DMS53 treated with DMSO at 0.1 percent for 48 hours (cell line): ENCODE results near the gene ASAP3.
"Not testable (repeated sequence)": the region's sequence is repeated elsewhere in the genome, so short reads cannot be mapped to it uniquely, and the experiment has no call there.

ENCODE experiments used
- DNase-seq: peaks from one replicate; lab custom pipeline; 2025; ENCODE audit not compliant: unreplicated experiment; lab: John Stamatoyannopoulos, UW

Gene ASAP3

DNA sequence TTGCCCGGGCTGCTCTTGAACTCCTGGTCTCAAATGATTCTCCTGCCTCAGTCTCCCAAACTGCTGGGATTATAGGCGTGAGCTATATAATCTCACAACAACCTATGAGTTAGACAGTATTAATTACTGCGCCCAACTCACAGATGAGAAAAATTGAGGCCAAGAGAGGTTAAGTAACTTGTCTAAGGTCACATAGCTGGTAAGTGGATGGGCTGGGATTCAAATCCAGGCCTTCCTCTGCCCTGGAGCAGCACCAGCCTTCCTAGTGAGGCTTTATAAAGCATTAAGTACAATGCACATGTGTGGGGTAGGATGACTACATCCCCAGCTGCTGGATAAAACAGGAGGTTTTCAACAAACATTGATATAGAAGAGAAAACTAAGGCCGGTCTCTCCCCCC, 31.9 kb upstream of the ASAP3 start:
- DNase-seq, result no peak

DNA sequence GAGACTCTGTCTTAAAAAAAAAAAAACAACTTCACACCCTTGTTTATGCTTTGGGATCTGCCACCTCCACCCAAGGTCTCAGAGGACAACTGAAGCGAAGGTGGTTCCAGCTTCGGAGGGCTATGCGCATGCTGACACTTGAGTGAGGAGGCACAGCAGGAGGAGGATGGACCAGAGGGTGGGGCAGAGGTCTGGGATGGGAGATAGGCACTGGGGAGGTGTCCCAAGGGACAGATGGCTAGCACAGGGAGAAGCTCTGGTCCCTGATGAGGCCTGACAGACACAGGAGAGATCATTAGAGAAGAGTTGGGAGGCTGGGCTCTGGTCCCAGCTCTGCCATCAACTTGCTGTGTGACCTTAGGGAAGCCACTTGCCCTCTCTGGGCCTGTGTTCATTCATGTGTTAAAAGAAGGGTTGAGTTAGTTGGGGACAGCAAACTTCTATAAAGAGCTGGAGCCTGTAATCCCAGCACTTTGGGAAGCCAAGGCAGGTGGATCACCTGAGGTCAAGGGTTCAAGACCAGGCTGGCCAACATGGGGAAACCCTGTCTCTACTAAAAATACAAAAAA, 30.2 kb upstream of the ASAP3 start:
- DNase-seq, result no peak

DNA sequence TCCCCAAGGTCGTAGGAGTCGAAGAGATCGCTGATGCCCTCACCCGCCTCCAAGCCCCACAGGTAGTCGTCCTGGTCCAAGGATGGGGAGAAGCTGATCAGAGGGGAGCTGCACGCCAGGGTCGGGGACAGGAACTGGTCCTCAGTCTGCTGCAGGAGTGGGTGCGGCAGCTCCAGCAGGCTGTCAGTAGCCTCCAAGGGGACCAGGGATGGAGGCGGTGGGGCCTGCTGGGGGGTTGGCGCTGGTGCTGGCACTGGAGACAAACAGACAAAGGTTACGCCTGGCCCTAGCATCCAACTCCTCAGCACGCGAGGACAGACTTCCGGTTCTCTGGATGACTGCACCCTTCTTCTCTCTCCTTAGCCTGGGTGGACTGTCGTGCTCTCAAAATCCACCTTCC, 25.9 kb upstream of the ASAP3 start:
- DNase-seq, result no peak

DNA sequence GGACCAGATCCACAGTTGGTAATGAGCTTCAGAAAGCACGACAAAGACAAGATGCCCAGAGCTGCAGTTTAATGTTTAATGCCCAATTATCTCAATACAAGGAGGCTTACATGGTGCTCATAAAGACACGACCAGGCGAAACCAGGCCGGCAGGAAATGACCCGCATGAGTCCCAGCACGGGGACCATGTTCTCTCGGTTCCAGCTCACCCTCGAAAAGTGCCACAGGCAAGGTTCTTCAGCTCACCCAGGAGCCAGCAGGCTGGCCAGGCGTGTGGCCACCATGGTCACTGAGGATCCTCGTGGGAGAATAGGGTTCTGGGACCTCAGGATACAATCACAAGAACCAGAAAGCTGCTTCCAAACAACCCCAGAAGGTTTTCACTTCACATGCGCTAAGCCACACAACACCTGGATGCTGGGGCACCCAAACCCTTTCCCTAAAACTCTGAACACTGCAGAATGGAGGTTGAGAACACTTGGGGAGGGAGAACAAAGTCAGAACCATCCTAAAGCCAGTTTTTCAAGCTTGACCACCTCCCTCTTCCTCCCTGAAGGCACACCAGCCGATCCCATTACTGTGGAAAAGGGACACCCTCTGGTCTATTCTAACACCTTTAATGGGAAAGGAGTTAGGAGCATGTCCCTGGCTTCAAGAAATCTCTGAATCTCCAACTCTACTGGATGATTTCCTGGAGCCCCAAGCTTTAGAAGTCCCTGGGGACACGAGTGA, 22.6 kb upstream of the ASAP3 start:
- no peak for DNase-seq

DNA sequence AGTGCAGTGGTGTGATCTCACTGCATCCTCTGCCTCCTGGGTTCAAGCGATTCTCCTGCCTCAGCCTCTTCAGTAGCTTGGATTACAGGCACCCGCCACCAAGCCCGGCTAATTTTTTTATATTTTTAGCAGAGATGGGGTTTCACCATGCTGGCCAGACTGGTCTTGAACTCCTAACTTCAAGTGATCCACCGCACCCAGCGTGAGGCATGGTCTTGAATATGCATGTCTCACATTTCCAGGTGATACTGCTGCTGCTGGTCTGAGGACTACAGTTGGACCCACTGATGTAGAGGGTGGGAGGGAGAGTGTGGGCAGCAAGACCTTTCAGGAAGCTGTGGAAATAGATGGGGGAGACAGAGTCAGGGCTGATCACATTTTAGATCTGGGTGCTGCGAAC, 21.9 kb upstream of the ASAP3 start:
- no peak for DNase-seq

DNA sequence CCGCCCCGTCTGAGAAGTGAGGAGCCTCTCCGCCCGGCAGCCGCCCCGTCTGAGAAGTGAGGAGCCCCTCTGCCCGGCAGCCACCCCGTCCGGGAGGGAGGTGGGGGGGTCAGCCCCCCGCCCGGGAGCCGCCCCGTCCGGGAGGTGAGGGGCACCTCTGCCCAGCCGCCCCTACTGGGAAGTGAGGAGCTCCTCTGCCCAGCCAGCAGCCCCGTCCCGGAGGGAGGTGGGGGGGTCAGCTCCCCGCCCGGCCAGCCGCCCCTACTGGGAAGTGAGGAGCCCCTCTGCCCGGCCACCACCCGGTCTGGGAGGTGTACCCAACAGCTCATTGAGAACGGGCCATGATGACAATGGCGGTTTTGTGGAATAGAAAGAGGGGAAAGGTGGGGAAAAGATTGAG, 20.2 kb upstream of the ASAP3 start:
- DNase-seq, result not testable (repeated sequence)

DNA sequence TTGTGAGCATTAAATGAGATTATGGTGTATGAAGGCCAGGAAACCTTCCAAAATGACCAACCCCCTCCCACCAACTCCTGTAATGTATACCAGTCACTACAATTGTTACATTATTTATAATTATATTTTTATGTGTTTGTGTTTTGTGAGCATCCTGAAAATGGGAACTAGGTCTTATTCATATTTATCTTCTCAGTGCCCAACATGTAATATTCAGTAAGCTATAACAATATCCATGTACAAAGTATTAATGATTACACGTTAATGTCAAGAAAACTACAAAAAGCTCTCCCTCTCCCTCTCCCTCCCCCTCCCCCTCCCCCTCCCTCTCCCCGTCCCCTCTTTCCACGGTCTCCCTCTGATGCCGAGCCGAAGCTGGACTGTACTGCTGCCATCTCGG, 19.0 kb upstream of the ASAP3 start:
- DNase-seq, result no peak

DNA sequence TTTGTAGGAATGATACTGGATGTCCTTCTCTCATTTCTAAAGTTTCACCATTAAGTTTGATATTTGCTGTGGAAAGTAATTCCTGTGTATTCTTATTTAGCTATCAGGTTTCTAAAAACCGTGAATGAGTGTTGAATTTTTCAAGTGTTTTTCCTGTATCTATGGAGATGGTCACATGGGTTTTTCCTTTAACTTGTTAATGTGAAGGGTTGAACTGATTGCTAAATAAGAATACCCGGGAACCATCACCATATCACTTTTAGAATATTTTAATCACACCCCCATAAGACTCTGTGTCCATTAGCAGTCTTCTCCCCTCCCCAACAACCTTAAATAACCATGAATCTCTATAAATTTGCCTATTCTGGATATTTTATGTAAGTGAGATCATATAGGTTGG, 16.5 kb upstream of the ASAP3 start:
- DNase-seq, result peak; percentile 12

DNA sequence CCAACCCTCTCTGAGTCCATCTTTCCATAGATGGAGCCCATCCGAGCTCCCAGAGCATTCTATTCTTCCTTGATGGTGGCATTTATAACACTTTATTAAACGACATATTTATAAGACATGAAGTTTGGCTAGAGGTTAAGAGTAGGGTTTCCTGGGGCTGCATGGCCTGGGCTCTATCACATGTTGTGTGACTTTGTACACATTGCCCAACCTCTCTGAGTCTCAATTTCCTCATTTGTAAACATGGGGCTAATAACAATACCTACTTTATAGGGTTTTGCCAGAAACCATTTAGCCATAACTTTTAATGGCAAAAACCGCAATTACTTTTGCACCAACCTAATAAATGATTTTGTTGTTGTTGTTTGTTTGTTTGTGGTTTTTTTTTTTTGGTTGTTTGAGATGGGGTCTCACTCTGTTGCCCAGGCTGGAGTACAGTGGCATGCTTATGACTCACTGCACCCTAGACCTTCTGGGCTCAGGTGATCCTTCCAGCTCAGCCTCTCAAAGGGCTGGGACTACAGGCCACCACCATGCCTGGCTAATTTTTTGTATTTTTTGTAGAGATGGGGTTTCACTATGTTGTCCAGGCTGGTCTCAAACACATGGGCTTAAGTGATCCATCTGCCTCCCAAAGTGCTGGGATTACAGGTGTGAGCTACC, 13.9 kb upstream of the ASAP3 start:
- no peak for DNase-seq

DNA sequence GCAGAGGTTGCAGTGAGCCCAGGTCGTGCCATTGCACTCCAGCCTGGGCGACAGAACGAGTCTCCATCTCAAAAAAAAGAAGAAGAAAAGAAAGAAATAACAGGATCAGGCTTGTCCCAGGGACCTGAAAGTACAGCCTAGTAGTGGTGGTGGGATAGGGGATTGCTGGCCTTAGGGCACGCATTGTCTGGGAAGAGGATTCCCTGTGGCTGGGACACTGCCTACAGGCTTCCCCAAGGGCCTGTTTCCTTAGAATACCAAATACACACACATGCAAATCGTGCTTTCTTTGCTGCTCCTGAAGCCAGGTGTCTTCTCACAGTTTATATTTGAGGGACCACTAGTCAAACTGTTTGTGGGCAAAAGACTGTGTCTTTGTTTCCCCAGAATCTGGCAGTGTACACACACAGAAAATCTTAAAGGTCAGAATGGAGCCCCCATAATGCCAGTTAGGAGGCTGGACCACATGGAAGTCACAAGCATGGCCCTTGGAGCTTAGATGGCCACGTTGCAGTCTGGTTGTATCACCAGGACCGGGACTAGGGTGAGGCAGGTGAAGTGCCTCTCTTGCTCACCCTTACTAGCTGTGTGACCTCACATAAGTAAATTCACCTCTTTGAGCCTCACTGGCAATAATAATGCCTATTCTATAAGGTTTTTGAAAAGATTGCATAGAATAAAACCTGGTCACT, 12.7 kb upstream of the ASAP3 start:
- no peak for DNase-seq

DNA sequence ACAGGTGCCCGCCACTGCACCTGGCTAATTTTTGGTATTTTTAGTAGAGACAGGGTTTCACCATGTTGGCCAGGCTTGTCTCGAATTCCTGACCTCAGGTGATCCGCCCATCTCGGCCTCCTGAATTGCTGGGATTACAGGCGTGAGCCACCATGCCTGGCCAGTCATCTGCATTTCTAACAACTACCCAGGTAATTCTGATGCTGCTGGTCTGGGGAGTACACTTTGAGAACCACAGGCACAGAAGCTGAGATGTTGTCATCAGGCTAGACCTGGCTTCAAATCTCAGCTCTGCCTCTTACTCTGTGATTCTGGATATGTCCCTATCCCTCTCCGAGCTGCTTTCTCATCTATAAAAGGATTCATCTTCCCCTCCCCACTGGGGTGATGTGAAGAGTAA, 10.9 kb upstream of the ASAP3 start:
- not testable (repeated sequence) for DNase-seq

DNA sequence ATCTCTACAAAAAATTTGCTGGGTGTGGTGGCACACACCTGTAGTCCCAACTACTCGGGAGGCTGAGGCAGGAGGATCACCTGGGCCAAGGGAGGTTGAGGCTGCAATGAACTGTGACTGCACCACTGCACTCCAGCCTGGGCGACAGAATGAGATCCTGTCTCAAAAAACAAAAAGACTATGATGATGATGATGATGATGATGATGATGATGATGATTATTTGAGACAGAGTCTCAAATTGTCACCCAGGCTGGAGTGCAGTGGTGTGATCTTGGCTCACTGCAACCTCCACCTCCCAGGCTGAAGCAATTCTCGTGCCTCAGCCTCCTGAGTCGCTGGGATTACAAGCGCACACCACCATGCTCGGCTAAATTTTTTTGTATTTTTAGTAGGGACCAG, 8.8 kb upstream of the ASAP3 start:
- not testable (repeated sequence) for DNase-seq

DNA sequence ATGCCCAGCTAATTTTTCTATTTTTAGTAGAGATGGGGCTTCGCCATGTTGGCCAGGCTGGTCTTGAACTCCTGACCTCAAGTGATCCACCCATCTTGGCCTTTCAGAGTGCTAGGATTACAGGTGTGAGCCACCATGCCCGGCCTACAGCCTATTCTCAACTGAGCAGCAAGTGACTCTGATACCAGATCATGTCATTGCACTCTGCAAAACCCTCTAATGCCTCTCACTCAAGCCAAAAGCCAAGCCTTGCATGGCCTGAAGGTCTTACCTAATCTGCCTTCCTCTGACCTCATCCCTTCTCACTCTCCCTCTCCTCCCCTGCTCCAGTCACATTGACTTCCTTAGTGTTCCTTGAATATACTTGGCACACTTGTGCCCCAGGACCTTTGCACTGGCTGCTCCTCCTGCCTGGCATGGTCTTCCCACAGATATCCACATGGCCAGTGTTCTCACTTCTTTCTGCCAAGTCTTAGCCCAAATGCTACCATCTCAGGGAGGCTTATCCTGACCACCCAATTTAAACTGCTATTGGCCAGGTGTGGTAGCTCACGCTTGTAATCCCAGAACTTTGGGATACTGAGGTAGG, 8.2 kb upstream of the ASAP3 start:
- DNase-seq, result no peak

DNA sequence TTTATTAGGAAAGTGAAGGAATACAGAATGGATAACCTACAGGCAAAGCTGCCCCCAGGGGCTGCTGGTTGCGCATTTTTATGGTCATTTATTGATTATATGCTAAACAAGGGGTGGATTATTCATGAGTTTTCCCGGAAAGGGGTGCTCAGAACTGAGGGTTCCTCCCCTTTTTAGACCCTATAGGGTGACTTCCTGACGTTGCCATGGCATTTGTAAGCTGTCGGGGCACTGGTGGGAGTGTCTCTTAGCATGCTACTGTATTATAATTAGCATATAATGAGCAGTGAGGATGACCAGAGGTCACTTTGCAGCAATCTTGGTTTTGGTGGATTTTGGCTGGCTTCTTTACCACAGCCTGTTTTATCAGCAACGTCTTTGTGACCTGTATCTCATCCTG, 5.9 kb upstream of the ASAP3 start:
- no peak for DNase-seq

DNA sequence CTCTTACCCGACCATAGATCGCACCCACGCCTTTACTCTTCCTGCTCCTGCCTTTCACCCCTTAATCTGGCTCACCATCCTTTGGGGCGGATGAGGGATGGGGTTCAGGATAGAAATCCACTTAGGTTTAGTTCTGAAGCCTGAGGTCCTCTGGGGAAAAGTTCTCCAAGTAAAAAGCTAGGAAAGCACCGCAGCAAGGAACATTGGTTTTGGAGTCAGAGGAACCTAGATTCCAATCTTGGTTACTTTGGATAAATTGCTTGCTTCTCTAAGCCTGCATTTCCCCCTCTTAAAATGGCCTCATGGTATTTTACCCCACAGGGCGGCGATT, 988 bp upstream of the ASAP3 start:
- no peak for DNase-seq

DNA sequence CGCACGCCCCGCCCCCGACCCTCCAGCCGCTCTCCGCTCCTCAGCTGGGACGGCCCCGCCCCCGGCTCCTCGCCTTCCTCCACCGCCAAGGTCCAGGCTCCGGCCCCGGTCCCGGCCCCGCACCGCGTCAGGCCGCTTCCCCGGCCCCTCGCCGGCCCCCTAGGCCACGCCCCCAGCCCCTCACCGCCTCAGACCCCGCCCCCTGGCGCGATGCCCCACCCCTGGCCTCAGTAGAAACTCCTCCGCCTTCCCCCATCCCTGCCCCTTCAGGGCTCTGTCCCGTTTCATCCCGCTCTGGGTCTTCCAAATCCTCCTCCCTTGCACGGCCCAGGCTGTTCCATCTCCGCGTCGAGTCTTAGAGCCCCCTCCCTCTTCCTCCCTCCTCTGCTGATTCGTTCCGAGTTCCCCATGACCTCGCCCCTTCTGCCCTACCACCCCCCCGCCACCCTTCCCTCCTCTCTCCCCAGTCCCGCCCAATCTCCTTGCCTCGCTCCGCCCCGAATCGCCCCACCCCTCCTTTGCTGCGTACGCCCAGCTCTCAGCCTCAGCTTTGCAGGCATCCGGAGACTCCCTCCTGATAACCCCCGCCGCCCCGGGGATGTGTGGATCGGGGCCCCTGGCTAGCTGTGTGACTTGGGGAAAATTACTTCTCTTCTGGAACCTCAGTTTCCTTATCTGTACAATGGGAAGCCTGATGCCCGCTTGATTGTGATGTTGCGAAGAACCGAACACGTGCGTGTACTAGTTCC, 448 bp upstream of the ASAP3 start:
- DNase-seq, result peak; percentile 92

DNA sequence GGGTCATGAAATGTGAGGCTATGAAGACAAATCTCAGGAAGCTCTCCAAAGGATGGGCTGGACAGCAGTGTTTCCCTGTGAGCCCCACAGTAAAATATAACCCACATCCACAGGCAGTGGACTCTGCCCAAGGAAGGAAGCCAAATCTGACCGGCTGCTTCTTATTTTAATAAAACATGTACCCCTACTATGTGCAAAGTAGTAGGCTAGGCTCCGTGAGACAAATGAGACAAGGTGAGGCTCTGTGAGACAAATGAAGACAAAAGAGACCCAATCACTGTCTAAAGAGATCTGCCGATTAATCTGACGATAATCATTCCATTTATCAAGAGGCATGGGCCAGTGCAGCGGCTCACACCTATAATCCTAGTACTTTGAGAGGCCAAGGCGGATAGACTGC, 2.1 kb downstream of the ASAP3 start:
- no peak for DNase-seq

DNA sequence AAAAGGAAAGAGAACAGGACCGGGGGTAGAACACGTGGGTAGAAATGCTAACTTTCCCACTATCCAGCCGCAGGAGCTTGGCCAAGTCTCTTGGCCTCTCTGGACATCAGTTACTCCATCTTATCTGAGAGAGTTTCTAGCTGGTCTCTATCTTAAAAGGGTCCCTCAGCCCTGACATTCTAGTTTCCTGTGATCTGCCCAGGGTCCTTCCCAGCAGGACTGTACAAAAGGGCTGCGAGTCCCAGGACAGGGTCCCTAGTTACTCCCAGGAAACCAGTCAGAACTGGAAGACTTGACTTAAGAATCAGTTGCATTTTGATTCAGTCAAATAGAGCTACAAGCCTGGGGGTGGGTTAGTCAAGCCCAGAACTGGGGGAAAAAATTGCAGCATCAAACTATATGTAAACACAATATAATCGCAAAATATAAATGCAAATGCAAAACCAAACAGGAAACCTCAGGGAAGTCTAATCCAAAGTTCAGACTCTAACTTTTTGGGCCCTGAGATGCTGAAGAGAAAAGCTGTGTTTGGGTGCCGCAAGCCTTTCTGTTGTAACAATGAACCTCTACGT, 2.9 kb downstream of the ASAP3 start:
- DNase-seq, result no peak

DNA sequence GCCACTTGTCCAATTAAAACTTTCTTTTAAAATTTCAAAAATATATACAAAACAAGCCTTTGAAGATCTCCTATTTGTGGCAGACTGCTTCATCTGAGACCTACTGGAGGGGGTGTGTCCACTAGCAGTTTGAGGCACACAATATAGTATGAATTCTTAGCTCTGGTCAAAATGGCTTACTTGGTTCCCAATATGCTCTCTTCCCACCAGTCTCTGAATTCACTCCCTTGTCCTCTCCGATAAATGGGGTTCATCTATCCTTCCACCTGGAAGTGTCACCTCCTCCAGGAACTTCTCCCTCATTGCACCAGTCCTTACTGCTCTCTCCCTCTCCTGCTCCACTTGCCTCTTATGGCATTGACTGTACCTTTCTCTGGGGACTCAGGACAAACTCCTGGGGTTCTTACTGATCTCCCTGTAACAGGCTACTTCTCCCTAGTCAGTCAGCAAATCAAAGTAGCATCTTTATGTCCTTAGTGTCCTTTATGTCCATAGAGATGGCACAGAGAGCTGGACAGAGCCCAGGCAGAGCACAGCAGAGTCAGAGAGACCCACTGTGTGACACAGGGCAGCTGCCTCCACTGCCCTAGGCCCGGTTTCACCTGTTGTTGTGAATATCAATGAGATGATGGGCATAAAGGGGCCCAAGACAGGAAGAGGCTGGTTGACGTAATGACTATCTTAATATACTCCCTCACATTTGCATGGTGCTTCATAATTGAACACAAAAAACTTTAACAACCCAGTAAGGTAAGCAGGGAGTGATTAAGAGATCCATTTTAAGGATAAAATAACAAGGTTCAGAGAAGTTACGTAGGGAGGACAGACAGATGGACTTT, 3.6 kb downstream of the ASAP3 start:
- DNase-seq, result no peak

DNA sequence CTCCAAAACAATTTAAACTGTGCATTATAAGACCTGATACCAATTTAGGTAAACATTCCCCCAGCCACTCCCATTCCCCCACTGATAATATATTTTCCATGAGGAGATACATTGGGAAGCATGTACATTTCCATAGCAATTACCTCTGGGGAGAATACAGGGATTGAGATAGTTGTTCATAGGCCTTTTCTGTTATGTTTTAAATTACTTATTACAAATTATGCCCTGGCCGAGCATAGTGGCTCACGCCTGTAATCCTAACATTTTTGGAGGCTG, 4.4 kb downstream of the ASAP3 start:
- DNase-seq, result no peak
